HG03460 (cell line): Measurements from ENCODE around the gene ROBO2.
"Not testable (repeated sequence)": the region's sequence is repeated elsewhere in the genome, so short reads cannot be mapped to it uniquely, and the experiment has no call there.

Source experiments
- ATAC-seq: cut with Tn5 transposase; IDR thresholded peaks from one replicate; pipeline ENCODE4 v1.9.1; 2021; ENCODE audit not compliant: unreplicated experiment

ROBO2 gene

GRCh38 chr3:77394046-77394445 is 354.1 kb downstream of the ROBO2 start:
- ATAC-seq: no peak

GRCh38 chr3:77404871-77405270 is 365.0 kb downstream of the ROBO2 start:
- ATAC-seq: no peak

GRCh38 chr3:77407441-77407840 is 367.5 kb downstream of the ROBO2 start:
- ATAC-seq: no peak

- not testable (repeated sequence) for ATAC-seq
These were observed 370.4 kb downstream of the ROBO2 start for GRCh38 chr3:77410334-77410733.

- ATAC-seq: no peak
These were observed 371.4 kb downstream of the ROBO2 start for GRCh38 chr3:77411334-77411733.

GRCh38 chr3:77412021-77412438 is 372.1 kb downstream of the ROBO2 start:
- no peak for ATAC-seq

- no peak for ATAC-seq
These were observed 372.7 kb downstream of the ROBO2 start for GRCh38 chr3:77412584-77412983.

- no peak for ATAC-seq
These were observed 375.0 kb downstream of the ROBO2 start for GRCh38 chr3:77414881-77415280.

- no peak for ATAC-seq
These were observed 380.4 kb downstream of the ROBO2 start for GRCh38 chr3:77420336-77420735.

GRCh38 chr3:77421916-77422315 is 382.0 kb downstream of the ROBO2 start:
- no peak for ATAC-seq

GRCh38 chr3:77426531-77426930 is 386.6 kb downstream of the ROBO2 start:
- no peak for ATAC-seq

GRCh38 chr3:77427528-77427927 is 387.6 kb downstream of the ROBO2 start:
- ATAC-seq: no peak

- no peak for ATAC-seq
These were observed 397.0 kb downstream of the ROBO2 start for GRCh38 chr3:77436908-77437307.

- ATAC-seq: no peak
These were observed 406.2 kb downstream of the ROBO2 start for GRCh38 chr3:77446084-77446483.

GRCh38 chr3:77446761-77447160 is 406.9 kb downstream of the ROBO2 start:
- no peak for ATAC-seq

GRCh38 chr3:77449459-77450350 is 409.8 kb downstream of the ROBO2 start:
- ATAC-seq: no peak

GRCh38 chr3:77456431-77456830 is 416.5 kb downstream of the ROBO2 start:
- ATAC-seq: no peak

GRCh38 chr3:77456906-77457305 is 417.0 kb downstream of the ROBO2 start:
- ATAC-seq: no peak

GRCh38 chr3:77459926-77460325 is 420.0 kb downstream of the ROBO2 start:
- ATAC-seq: no peak

- ATAC-seq: no peak
These were observed 420.4 kb downstream of the ROBO2 start for GRCh38 chr3:77460326-77460725.

GRCh38 chr3:77462951-77463350 is 423.1 kb downstream of the ROBO2 start:
- ATAC-seq: no peak

GRCh38 chr3:77464111-77464688 is 424.3 kb downstream of the ROBO2 start:
- ATAC-seq: no peak
